Peyer's patch (tissue), 4 donors: ENCODE measurements around the gene MEGF8.

Experiments used
- POLR2A ChIP-seq, 2 donors: fragments of 450-650 bp; IDR thresholded peaks; one replicate each; pipeline ENCODE4 v1.5.1; 2017; ENCODE audit warnings: antibody characterized with exemption in 2 of 2, mild to moderate bottlenecking in 2 of 2, moderate library complexity in 2 of 2
- TF ChIP-seq, protein P1 (sequence below), 6 experiments: fragments of 450-650 bp in 4 of 6; fragments of 200-600 bp in 2 of 6; sonication (generic) in 1 of 6; IDR thresholded peaks; one replicate each; pipeline ENCODE4 v1.5.1; 2017 to 2019; ENCODE audit warnings: antibody characterized with exemption in 6 of 6, mild to moderate bottlenecking in 3 of 6, moderate library complexity in 1 of 6

DNA sequence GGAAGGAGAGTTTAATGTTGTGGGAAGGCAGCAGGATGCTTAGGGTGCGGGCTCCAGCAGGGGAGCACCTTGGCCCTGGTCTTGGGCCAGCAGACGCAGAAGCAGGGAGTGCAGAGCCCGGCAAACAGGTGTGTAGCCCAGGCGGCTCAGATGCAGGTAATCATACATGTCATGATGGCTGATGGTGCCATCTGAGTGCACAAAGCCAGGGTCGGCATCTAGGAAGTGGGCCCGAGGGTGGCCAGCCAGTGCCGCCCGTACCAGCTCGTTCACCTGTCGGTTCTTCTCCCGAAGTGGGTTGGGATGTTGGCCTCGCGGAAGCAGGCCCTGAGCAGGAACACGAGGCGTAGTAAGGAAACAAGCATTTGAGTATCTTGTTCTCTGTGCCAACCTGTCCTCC, 28.4 kb upstream of the MEGF8 start:
- TF ChIP-seq, protein P1, sequence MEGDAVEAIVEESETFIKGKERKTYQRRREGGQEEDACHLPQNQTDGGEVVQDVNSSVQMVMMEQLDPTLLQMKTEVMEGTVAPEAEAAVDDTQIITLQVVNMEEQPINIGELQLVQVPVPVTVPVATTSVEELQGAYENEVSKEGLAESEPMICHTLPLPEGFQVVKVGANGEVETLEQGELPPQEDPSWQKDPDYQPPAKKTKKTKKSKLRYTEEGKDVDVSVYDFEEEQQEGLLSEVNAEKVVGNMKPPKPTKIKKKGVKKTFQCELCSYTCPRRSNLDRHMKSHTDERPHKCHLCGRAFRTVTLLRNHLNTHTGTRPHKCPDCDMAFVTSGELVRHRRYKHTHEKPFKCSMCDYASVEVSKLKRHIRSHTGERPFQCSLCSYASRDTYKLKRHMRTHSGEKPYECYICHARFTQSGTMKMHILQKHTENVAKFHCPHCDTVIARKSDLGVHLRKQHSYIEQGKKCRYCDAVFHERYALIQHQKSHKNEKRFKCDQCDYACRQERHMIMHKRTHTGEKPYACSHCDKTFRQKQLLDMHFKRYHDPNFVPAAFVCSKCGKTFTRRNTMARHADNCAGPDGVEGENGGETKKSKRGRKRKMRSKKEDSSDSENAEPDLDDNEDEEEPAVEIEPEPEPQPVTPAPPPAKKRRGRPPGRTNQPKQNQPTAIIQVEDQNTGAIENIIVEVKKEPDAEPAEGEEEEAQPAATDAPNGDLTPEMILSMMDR (IDR thresholded peaks at IDR 0.05): no peak
- TF ChIP-seq POLR2A (IDR thresholded peaks at IDR 0.05): no peak
